Stimulated activated CD8-positive, alpha-beta memory T cell treated with anti-CD3 and anti-CD28 coated beads, Interleukin-12 subunit alpha, Interleukin-12 subunit beta, amount 100 ng/mL, for 24 hours (primary cell): Measurements from ENCODE around the gene MGAT5B.

ENCODE experiments used
- DNase-seq: peaks from one replicate; pipeline ENCODE4 v3.0.0-alpha.2; 2020; ENCODE audit errors: extremely low read depth

The MGAT5B gene

GRCh38 chr17:76927577-76927976, 59.4 kb downstream of the MGAT5B start:
- DNase-seq, result no peak

DNA sequence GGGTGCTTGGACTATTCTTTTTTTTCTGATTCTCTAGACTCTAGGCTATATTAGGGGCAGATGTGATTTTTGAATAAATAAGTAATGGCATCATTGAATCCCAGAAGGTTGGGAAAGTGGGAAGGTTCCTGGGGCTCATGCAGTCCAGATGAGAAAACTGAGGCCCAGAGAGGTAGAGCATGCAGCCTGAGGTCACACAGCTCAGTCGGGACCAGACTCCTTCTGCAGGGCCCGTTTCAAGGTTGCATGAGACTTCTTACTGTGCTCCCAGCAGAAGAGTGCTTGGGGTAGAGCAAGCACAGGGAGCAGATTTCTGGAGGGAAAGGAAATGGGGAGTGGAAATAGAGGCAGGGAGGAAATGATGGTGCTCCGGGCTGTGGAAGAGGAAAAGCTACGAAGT, 59.8 kb downstream of the MGAT5B start:
- DNase-seq, result no peak

GRCh38 chr17:76929148-76929547, 60.9 kb downstream of the MGAT5B start:
- no peak for DNase-seq

- no peak for DNase-seq
Observed at GRCh38 chr17:76929601-76930000, 61.4 kb downstream of the MGAT5B start.

GRCh38 chr17:76930107-76930506, 61.9 kb downstream of the MGAT5B start:
- DNase-seq, result no peak

- DNase-seq, result no peak
Observed at GRCh38 chr17:76932402-76933333, 64.5 kb downstream of the MGAT5B start.

GRCh38 chr17:76934561-76935320, 66.5 kb downstream of the MGAT5B start:
- DNase-seq, result no peak

DNA sequence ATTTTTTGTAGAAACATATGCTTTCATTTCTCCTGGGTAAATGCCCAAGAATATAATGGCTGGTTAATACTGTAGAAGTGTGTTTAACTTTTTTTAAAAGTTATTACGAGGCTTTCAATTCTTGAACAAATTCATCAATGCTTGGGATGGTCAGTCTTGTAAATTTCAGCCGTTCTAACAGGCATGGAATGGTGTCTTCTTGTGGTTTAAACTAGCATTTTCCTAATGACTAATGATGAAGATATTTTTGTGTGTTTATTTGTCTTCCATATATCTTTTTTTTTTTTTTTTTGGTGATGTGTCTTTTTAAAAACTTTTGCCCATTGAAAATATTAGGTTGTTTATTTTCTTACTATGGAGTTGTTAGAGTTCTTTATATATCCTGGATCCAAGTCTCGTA, 67.1 kb downstream of the MGAT5B start:
- DNase-seq, result no peak

- no peak for DNase-seq
Observed at GRCh38 chr17:76937238-76937637, 69.0 kb downstream of the MGAT5B start.

DNA sequence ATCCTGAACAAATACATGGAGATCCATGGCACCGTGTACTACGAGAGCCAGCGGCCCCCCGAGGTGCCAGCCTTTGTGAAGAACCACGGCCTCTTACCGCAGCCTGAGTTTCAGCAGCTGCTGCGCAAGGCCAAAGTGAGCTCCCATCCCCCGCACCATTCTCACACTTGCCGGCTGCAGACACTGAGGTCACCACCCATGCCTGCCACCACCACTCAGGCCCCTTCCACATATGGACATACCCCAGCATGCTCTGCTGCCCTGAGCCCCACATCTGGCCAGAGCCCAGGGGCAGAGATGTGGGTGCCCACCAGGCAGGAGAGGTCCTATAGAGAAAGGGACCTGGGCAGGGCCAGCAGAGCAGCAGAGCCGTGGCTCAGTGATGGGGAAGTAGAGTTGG, 69.8 kb downstream of the MGAT5B start:
- DNase-seq, result no peak

DNA sequence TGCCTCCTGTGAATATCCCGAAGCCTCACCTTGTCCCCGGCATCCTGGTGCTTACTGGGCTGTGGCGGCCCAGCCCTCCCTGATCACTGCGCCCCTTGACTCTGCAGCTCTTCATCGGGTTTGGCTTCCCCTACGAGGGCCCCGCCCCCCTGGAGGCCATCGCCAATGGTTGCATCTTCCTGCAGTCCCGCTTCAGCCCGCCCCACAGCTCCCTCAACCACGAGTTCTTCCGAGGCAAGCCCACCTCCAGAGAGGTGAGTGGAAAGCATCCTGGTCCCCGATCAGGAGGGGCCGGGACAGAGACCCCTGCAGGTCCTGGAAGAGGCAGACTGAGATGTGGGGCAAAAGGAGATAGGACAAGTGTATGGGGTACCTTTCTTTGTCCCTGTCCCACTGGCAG, 72.1 kb downstream of the MGAT5B start:
- DNase-seq, result no peak

- no peak for DNase-seq
Observed at GRCh38 chr17:76940738-76941350, 72.6 kb downstream of the MGAT5B start.

- no peak for DNase-seq
Observed at GRCh38 chr17:76943202-76943601, 75.0 kb downstream of the MGAT5B start.

- DNase-seq, result no peak
Observed at GRCh38 chr17:76943781-76944213, 75.6 kb downstream of the MGAT5B start.

- DNase-seq, result no peak
Observed at GRCh38 chr17:76944477-76944876, 76.3 kb downstream of the MGAT5B start.

- DNase-seq, result no peak
Observed at GRCh38 chr17:76946111-76946771, 78.0 kb downstream of the MGAT5B start.

GRCh38 chr17:76946772-76947135, 78.5 kb downstream of the MGAT5B start:
- no peak for DNase-seq

GRCh38 chr17:76947309-76947708, 79.1 kb downstream of the MGAT5B start:
- no peak for DNase-seq

DNA sequence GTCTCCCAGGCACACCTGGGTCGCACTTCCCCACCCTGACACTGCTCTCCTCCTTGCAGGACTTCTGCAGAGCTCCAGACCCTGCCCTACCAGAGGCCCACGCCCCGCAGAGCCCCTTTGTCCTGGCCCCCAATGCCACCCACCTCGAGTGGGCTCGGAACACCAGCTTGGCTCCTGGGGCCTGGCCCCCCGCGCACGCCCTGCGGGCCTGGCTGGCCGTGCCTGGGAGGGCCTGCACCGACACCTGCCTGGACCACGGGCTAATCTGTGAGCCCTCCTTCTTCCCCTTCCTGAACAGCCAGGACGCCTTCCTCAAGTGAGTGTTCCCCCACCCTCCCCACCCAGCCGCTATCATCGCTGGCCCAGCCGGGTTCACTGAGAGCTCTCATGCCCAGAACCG, 79.6 kb downstream of the MGAT5B start:
- no peak for DNase-seq

DNA sequence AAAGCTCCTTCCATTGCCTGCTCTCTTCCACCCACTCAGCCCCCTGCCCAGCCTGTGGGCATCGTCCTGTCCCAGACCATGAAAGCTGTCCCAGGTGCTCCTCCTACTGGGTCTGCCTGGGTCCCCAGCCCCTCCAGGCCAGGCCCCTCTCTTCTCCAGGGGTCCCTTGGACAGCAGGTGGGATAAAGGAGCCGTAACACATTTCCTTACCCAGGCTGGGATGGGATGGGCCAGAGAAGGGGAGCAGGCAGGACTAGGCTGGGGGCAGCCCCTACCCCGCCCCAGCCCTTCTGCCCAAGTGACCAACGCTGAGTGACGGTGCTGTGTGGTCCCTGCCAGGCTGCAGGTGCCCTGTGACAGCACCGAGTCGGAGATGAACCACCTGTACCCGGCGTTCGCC, 80.1 kb downstream of the MGAT5B start:
- no peak for DNase-seq

DNA sequence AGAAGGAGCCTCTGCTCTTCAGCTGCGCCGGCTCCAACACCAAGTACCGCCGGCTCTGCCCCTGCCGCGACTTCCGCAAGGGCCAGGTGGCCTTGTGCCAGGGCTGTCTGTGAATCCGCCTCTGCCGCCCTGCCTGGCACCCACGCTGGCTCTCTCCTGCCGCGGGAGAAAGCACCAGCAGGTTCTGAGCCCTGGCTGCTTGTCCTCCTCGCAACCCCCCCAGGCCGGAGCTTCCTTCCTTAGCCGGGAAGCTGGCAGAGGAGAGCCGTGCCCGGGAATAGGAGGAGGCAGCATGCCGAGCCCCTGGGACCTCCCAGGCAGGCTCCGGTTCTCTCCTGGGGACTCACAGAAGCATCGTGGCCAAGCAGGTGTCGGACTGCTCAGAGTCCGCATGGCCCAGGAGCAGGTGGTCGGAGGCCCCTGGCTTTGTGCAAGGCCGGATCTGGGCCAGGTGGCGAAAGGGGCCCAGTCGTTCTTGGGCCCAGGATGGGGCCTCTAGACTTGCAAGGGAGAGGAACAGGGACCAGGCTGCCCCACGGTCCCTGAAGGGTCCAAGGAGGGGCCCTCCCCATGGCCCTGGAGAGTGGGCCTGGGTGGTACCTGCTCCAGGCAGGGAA, 80.6 kb downstream of the MGAT5B start:
- DNase-seq, result no peak
